Hematopoietic multipotent progenitor cell treated with erythropoietin and hydrocortisone succinate and interleukin-3 and kit ligand, for 8 days (in vitro differentiated cells): Measurements from ENCODE around the gene ESYT2.

ENCODE experiments used
- DNase-seq: peaks from one replicate; pipeline ENCODE4 v3.0.0-alpha.2; 2015

Gene ESYT2

DNA sequence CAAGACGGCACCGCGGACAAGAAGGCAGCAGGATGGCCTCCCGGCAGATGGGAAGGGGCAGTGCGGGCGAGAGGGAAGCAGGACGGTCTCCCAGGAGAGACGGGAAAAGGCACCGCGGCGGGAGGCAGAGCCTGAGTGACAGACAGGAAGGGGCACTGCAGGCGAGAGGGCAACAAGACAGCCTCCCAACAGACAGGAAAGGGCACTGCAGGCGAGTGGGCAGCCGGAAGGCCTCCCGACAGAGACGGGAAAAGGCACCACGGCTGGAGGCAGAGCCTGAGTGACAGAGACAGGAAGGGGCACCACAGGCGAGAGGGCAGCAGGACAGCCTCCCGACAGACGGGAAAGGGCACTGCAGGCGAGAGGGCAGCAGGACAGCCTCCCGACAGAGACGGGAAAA lies 32.6 kb downstream of the ESYT2 start:
- no peak for DNase-seq

GRCh38 chr7:158795272-158795671 lies 34.0 kb downstream of the ESYT2 start:
- DNase-seq = no peak

DNA sequence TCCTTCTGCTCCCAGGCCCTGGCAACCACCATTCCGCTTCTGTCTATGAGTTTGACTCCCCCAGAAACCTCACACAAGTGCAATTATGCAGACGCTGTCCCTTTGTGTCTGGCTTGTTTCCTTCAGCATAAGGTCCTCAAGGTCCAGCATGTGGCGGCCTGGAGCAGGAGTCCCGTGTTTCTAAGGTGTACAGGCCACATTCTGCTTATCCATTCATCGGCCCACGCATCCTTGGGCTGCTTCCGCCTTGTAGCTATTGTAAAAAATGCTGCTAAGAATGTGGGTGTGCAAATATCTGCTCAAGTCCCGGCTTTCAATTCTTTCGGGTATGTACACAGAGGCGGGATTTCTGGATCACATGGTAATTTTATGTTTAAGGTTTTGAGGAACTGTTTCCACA lies 38.2 kb downstream of the ESYT2 start:
- no peak for DNase-seq

GRCh38 chr7:158789842-158790241 lies 39.5 kb downstream of the ESYT2 start:
- DNase-seq = no peak

GRCh38 chr7:158786898-158787297 lies 42.4 kb downstream of the ESYT2 start:
- DNase-seq = no peak

- DNase-seq = no peak
Observed at GRCh38 chr7:158784270-158784669, 45.0 kb downstream of the ESYT2 start.

- no peak for DNase-seq
Observed at GRCh38 chr7:158783595-158783994, 45.7 kb downstream of the ESYT2 start.

GRCh38 chr7:158782761-158783401 lies 46.4 kb downstream of the ESYT2 start:
- DNase-seq = peak; percentile 27

GRCh38 chr7:158781974-158782664 lies 47.2 kb downstream of the ESYT2 start:
- DNase-seq = no peak

- no peak for DNase-seq
Observed at GRCh38 chr7:158781217-158781973, 47.9 kb downstream of the ESYT2 start.

DNA sequence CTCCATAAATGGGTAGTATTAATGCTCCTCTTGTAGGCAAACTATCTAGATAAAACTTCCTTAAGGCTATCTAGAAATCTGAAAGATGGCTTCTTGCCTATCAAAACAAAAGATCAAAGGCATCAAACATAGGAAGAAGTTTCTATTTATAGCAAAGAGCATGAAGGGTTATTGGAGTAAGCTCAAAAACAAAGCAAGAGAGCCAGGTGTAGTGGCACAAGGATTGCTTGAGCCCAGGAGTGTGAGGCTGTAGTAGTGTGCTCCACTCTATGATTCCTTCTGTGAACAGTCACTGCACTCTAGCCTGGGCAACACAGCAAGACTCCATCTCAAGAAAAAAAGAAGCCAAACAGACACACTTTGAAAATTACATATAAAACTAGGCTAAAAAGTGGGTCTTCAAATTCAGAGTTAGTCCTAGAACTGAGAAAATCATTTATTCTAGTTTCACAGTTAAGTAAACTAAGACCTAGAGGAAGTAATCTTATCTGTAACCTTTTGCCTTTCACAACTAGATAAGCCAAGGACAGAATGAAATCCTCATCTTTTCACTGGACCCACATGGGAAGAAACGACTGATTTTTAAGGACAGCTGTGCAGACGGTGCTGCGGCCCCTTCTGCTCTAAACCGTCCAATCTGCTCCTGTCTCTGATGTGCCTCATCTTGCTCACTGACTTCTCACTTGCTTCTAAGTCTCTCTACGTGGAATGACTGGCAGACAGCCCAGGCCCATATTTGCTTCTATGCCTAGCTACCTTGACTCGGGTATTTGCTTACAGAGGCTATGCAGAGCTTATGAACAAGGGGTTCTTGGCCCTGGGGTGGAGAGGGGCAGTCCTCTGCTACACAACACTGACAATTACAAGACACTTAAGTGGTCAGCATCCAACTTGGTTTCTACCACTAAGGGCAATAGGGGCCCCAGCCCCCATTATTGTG lies 50.0 kb downstream of the ESYT2 start:
- no peak for DNase-seq

GRCh38 chr7:158778471-158778870 lies 50.8 kb downstream of the ESYT2 start:
- no peak for DNase-seq

DNA sequence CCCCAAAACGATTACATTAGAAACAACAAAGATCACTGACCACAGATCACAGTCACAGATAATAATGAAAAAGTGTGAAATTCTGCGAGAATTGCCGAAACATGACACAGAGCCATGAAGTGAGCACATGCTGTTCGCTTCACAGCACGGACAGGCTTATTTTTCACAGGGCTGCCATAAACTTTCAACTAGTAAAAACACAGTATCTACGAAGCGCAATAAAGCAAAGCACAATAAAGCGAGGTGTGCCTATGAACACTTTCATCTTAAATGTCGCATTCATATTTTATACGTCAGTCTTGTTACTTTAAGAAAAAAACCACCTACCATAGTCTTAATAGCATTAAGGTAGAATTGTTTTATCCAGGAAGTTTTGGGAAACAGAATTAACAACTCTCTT lies 51.5 kb downstream of the ESYT2 start:
- DNase-seq = no peak

DNA sequence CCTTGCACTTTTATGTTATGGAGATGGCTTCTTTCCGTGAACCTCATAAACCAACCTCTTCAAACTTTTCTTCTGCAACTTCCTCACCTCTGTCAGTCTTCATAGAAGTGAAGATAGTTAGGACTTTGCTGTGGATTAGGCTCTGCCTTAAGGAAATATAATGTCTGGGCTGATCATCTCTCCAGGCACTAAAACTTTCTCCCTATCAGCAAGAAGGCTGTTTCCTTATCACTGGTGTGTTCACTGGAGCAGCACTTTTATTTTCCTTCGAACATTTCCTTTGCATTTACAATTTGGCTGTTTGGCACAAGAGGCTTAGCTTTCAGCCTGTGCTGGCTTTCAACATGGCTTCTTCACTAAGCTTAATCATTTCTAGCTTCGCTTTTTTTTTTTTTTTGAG lies 52.8 kb downstream of the ESYT2 start:
- DNase-seq = no peak

- no peak for DNase-seq
Observed at GRCh38 chr7:158774952-158775351, 54.4 kb downstream of the ESYT2 start.

- DNase-seq = no peak
Observed at GRCh38 chr7:158772916-158773315, 56.4 kb downstream of the ESYT2 start.

DNA sequence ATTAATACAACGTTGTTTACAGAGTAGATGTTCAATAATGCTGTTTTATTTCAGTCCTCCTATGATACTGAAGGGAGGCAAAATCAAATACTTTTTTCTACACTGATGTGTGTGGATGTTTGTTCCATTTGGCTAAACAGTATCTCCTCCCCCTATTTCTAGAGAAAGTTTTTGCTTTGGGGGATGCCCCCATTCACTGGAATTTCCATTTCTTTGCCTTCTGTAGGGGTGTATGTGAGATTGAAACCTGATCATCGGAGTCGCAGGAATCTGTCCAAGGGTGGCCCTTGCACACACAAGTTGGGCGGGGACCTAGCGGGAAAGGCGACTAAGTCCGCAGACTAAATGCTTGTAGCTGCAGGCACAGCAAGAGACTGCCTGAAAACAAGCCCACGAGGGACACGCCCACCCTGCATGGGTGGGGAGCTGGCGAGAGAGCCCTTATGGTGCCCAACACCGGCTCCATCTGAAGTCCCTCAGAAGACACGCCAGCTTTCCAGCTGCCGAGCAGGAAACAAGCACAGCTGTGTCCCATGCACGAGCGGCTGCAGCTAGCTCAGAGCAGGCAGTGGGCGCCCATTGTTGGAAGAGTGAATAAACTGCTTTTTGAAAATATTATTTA lies 58.0 kb downstream of the ESYT2 start:
- no peak for DNase-seq

DNA sequence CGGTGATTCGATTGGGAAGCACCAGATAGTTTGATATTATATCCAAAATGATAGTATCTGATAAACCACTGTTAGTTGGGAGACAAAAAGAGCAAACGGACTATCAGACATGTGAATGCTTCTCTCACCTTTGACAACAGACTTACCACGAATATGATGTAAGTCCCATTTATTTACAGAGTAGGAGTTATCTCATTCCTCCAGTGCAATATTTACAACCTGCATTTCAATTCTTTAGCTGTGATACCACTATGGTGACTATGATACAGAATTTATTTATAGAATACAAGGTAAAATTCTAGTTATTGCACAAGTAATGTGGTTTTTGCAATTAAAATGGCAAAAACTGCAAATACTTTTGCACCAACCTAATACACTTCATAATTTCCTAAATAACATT lies 61.6 kb downstream of the ESYT2 start:
- DNase-seq = no peak

- DNase-seq = no peak
Observed at GRCh38 chr7:158766570-158767281, 62.6 kb downstream of the ESYT2 start.

GRCh38 chr7:158765020-158765419 lies 64.3 kb downstream of the ESYT2 start:
- DNase-seq = no peak

- DNase-seq = peak; percentile 59
Observed at GRCh38 chr7:158763454-158764033, 65.8 kb downstream of the ESYT2 start.
